Measurements from ENCODE around the gene ROR2. TPM values are rescaled to one million over a fixed set of nuclear protein-coding genes. Genes with fewer than 3 reads are reported as not detected.

The ROR2 gene
- total RNA-seq = 10 to 100 TPM in 1 of 7 donors, 1 to 10 TPM in 6; 2.5 to 15.6 (median 7.2) TPM
- 1 to 10 TPM in 1 of 3 donors, under 1 TPM in 2; 0.65 to 1.8 (median 0.70) TPM for polyA plus RNA-seq
- long read RNA-seq, donor 1, full-length matches to known transcripts = 1 of 1 reads
- long read RNA-seq, donor 1, partial matches to known transcripts = 0 of 1 reads
- long read RNA-seq, donor 1, other reads (novel, unspliced or antisense) = 0 of 1 reads
- long read RNA-seq, donor 2 = 0 reads

GRCh38 chr9:91949946-91950664 is at the start of gene ROR2:
Gene ROR2 (minus strand): TSS chr9:91950228.
- peaks cover 7 to 31% (median 25%) of the 10 kb centered on the region in 6 donors for H3K4me1 ChIP-seq
- H3K27ac ChIP-seq = peak within 1 kb of the TSS; percentile 27 to 76 (median 67)
- TF ChIP-seq POLR2A (IDR thresholded peaks at IDR 0.05) = no peak
- peak in 7 of 11 experiments; percentile 8 to 65 (median 56) for TF ChIP-seq CTCF (IDR thresholded peaks at IDR 0.05 in 8 of 11, conservative IDR thresholded peaks at IDR 0.05 in 3 of 11)
- TF ChIP-seq POLR2AphosphoS5 (IDR thresholded peaks at IDR 0.05) = peak in 2 of 3 donors; percentile 51 to 62
- H3K4me3 ChIP-seq = peak within 1 kb of the TSS; percentile 29 to 67 (median 38)
- H3K36me3 ChIP-seq = no peaks in the 10 kb centered on the region
- WGBS, 5 donors = 0 to 1% (median 1%) methylated on average over 21 to 81 of the region's 81 CpGs
- intact Hi-C loops (cut with DNase I; ENCODE audit: low total_unique reads) = loop anchor here (10.0 kb wide), 1 partner anchor 175 kb away; no protein-coding TSS in a partner anchor
- H3K27me3 ChIP-seq (replicated peaks in 1 of 7) = peaks cover 5 to 100% (median 52%) of the 10 kb centered on the region in 7 donors
- peak; percentile 78 for DNase-seq
- H3K9me3 ChIP-seq = peaks cover 0 to 7% (median 0%) of the 10 kb centered on the region in 8 donors

- Histone ChIP-seq H3K27me3 (replicated peaks in 1 of 7) (peaks cover 0 to 11% (median 0%) of the 10 kb centered on the region in 7 donors), H3K9me3 (no peaks in the 10 kb centered on the region), H3K4me3 (no peak overlapping the region), H3K27ac (no peak overlapping the region), H3K4me1 (no peaks in the 10 kb centered on the region), H3K36me3 (no peaks in the 10 kb centered on the region)
- TF ChIP-seq POLR2AphosphoS5 (IDR thresholded peaks at IDR 0.05) = no peak
- no peak for TF ChIP-seq CTCF (IDR thresholded peaks at IDR 0.05 in 8 of 11, conservative IDR thresholded peaks at IDR 0.05 in 3 of 11)
- TF ChIP-seq POLR2A (IDR thresholded peaks at IDR 0.05) = no peak
- intact Hi-C loops (cut with DNase I; ENCODE audit: low total_unique reads) = no loop called here
- 19 to 35% (median 25%) methylated on average over 8 of the region's 8 CpGs for WGBS, 5 donors
- no peak for DNase-seq
Observed at GRCh38 chr9:91995000-91995655, 45.1 kb upstream of the ROR2 start.

- Histone ChIP-seq H3K4me3 (no peak overlapping the region), H3K4me1 (no peaks in the 10 kb centered on the region), H3K9me3 (no peaks in the 10 kb centered on the region), H3K27me3 (replicated peaks in 1 of 7) (peaks cover 0 to 12% (median 0%) of the 10 kb centered on the region in 7 donors), H3K27ac (no peak overlapping the region), H3K36me3 (no peaks in the 10 kb centered on the region)
- WGBS, 5 donors = 39 to 54% (median 49%) methylated on average over 4 of the region's 4 CpGs
- no peak for DNase-seq
- intact Hi-C loops (cut with DNase I; ENCODE audit: low total_unique reads) = no loop called here
- TF ChIP-seq POLR2AphosphoS5 (IDR thresholded peaks at IDR 0.05) (no peak), POLR2A (IDR thresholded peaks at IDR 0.05) (no peak), CTCF (IDR thresholded peaks at IDR 0.05 in 8 of 11, conservative IDR thresholded peaks at IDR 0.05 in 3 of 11) (no peak)
Observed at GRCh38 chr9:91994422-91994821, 44.4 kb upstream of the ROR2 start.
